Stimulated activated CD8-positive, alpha-beta memory T cell treated with anti-CD3 and anti-CD28 coated beads, Interleukin-4, amount 100 ng/mL, for 48 hours (primary cell): ENCODE measurements around the gene EPC2.
"Not testable (repeated sequence)": the region's sequence is repeated elsewhere in the genome, so short reads cannot be mapped to it uniquely, and the experiment has no call there.

ENCODE experiments used
- DNase-seq: peaks from one replicate; pipeline ENCODE4 v3.0.0-alpha.2; 2020

EPC2 gene

GRCh38 chr2:148737742-148738141 lies 93.2 kb downstream of the EPC2 start:
- no peak for DNase-seq

GRCh38 chr2:148739454-148740105 lies 95.0 kb downstream of the EPC2 start:
- DNase-seq: no peak

GRCh38 chr2:148742373-148742772 lies 97.8 kb downstream of the EPC2 start:
- DNase-seq: no peak

- no peak for DNase-seq
Observed at GRCh38 chr2:148745151-148745851, 100.8 kb downstream of the EPC2 start.

GRCh38 chr2:148746973-148747372 lies 102.4 kb downstream of the EPC2 start:
- no peak for DNase-seq

GRCh38 chr2:148751907-148752306 lies 107.4 kb downstream of the EPC2 start:
- DNase-seq: no peak

GRCh38 chr2:148752977-148753376 lies 108.4 kb downstream of the EPC2 start:
- no peak for DNase-seq

GRCh38 chr2:148754864-148755263 lies 110.3 kb downstream of the EPC2 start:
- DNase-seq: no peak

GRCh38 chr2:148756292-148756975 lies 111.9 kb downstream of the EPC2 start:
- no peak for DNase-seq

- no peak for DNase-seq
Observed at GRCh38 chr2:148764815-148765214, 120.3 kb downstream of the EPC2 start.

GRCh38 chr2:148770047-148770446 lies 125.5 kb downstream of the EPC2 start:
- no peak for DNase-seq

- no peak for DNase-seq
Observed at GRCh38 chr2:148781544-148781943, 137.0 kb downstream of the EPC2 start.

GRCh38 chr2:148789059-148789458 lies 144.5 kb downstream of the EPC2 start:
- no peak for DNase-seq

- not testable (repeated sequence) for DNase-seq
Observed at GRCh38 chr2:148790172-148790571, 145.6 kb downstream of the EPC2 start.

GRCh38 chr2:148794558-148794957 lies 150.0 kb downstream of the EPC2 start:
- DNase-seq: no peak

GRCh38 chr2:148796735-148797512 lies 152.4 kb downstream of the EPC2 start:
- no peak for DNase-seq

GRCh38 chr2:148802448-148803220 lies 158.1 kb downstream of the EPC2 start:
- no peak for DNase-seq

GRCh38 chr2:148810081-148810480 lies 165.5 kb downstream of the EPC2 start:
- DNase-seq: no peak

GRCh38 chr2:148812306-148812705 lies 167.8 kb downstream of the EPC2 start:
- DNase-seq: no peak

- peak; percentile 83 for DNase-seq
Observed at GRCh38 chr2:148813603-148814065, 169.1 kb downstream of the EPC2 start.

GRCh38 chr2:148814143-148814859 lies 169.8 kb downstream of the EPC2 start:
- DNase-seq: no peak
